K562 (cell line): Measurements from ENCODE around the gene ILDR1. TPM values are rescaled to one million over a fixed set of nuclear protein-coding genes. Genes with fewer than 3 reads are reported as not detected.

Source experiments
- ATAC-seq: fragments of 200-7000 bp; cut with Tn5 transposase; 3 replicates; pipeline ENCODE4 v1.9.1; 2020; ENCODE audit warnings: moderate library complexity
- BruUV-seq: library from RNA; stranded (reverse); fragments of 400-500 nt; replicated peaks from 2 replicates; lab custom pipeline; 2021; lab: Mats Ljungman, UMichigan
- CTCF ChIA-PET: fragments of 300-600 bp; formaldehyde crosslinking; extraction: SDS; loops from one replicate; lab custom pipeline; 2021; ENCODE audit warnings: low intra/inter-chr PET ratio; lab: Yijun Ruan, JAX
- POLR2A ChIA-PET: fragments of 300-600, 350-650 bp; sonication (Branson Sonifier 250); formaldehyde crosslinking; extraction: SDS; loops from one replicate; lab custom pipeline; 2021; ENCODE audit warnings: antibody characterized with exemption, inconsistent platforms; lab: Yijun Ruan, JAX
- DNase-seq, 4 experiments: peaks; one replicate each; pipeline versions ENCODE4 v3.0.0 to v3.0.0-alpha.2; 2011 to 2018; ENCODE audit warnings: low spot score in 3 of 4, mixed read lengths in 3 of 4; ENCODE audit errors: extremely low read depth in 1 of 4
- FAIRE-seq: peaks from 2 replicates; lab custom pipeline; 2011; peaks lifted over from hg19 to GRCh38; lab: Jason Lieb, UNC
- H2AFZ ChIP-seq: 2 replicates; pipeline ENCODE4 v1.6.0; 2011; ENCODE audit warnings: low read depth, low read length, control low read depth, inconsistent platforms
- H3K27ac ChIP-seq: fragments of 200-600 bp; 3 replicates; pipeline ENCODE4 v1.8.0; 2011; ENCODE audit warnings: low read depth, mild to moderate bottlenecking, control low read depth, inconsistent platforms, low read length, moderate library complexity, mixed read lengths; ENCODE audit errors: extremely low read depth
- H3K27me3 ChIP-seq, 2 experiments: fragments of 300-600 bp in 1 of 2; 2 replicates in 1 of 2; 3 replicates in 1 of 2; pipeline versions ENCODE4 v1.6.0 to v1.8.0; 2011; ENCODE audit warnings: inconsistent platforms in 2 of 2, low read length in 2 of 2, mild to moderate bottlenecking in 1 of 2, mixed read lengths in 1 of 2, moderate library complexity in 1 of 2; ENCODE audit not compliant: control insufficient read depth in 2 of 2, insufficient read depth in 2 of 2
- H3K36me3 ChIP-seq: fragments of 300-600 bp; 3 replicates; pipeline ENCODE4 v1.8.0; 2011; ENCODE audit warnings: mild to moderate bottlenecking, low read length, inconsistent platforms; ENCODE audit not compliant: control insufficient read depth, insufficient read depth
- H3K4me1 ChIP-seq, 2 experiments: fragments of 200-600 bp in 1 of 2; replicated peaks in 1 of 2; 2 replicates in 1 of 2; 3 replicates in 1 of 2; pipeline versions ENCODE4 v1.5.1 to v1.8.0; 2011; ENCODE audit warnings: inconsistent platforms in 2 of 2, low read length in 2 of 2, mild to moderate bottlenecking in 1 of 2, mixed read lengths in 1 of 2, moderate library complexity in 1 of 2; ENCODE audit not compliant: control insufficient read depth in 2 of 2, insufficient read depth in 2 of 2
- H3K4me2 ChIP-seq: 2 replicates; pipeline ENCODE4 v1.6.1; 2011; ENCODE audit warnings: low read length, control low read depth, inconsistent platforms, mixed read lengths; ENCODE audit not compliant: insufficient read depth
- H3K4me3 ChIP-seq: fragments of 200-600 bp; sonication (generic), shearing (Covaris generic); 2 replicates; pipeline ENCODE4 v1.5.1; 2016; ENCODE audit warnings: control low read depth, inconsistent platforms
- H3K79me2 ChIP-seq: fragments of 200-600 bp; 3 replicates; pipeline ENCODE4 v1.8.0; 2011; ENCODE audit warnings: low read length, inconsistent platforms; ENCODE audit not compliant: control insufficient read depth, insufficient read depth
- H3K9ac ChIP-seq, 2 experiments: 2 replicates each; pipeline versions ENCODE4 v1.6.0 to v1.6.1; 2011; ENCODE audit warnings: low read depth in 2 of 2, low read length in 2 of 2, control low read depth in 1 of 2, inconsistent platforms in 1 of 2, mild to moderate bottlenecking in 1 of 2, mixed read lengths in 1 of 2; ENCODE audit not compliant: insufficient read depth in 1 of 2
- H3K9me1 ChIP-seq: one replicate; pipeline ENCODE4 v1.6.0; 2011; ENCODE audit warnings: inconsistent platforms, mild to moderate bottlenecking, low read length, moderate library complexity; ENCODE audit not compliant: control insufficient read depth, insufficient read depth
- H3K9me3 ChIP-seq: replicated peaks from 2 replicates; pipeline ENCODE4 v1.5.1; 2011; ENCODE audit warnings: low read depth, low read length, inconsistent platforms; ENCODE audit not compliant: control insufficient read depth, insufficient read depth
- H4K20me1 ChIP-seq: replicated peaks from 2 replicates; pipeline ENCODE4 v1.6.1; 2011; ENCODE audit warnings: low read length, inconsistent platforms, mixed read lengths; ENCODE audit not compliant: control insufficient read depth, insufficient read depth
- DPF2 ChIP-seq: fragments of 450-650 bp; IDR thresholded peaks from 2 replicates; pipeline ENCODE4 v1.6.1; 2016
- FOSL1 ChIP-seq: fragments of 200-800 bp; sonication (Bioruptor generic); conservative IDR thresholded peaks from 2 replicates; pipeline ENCODE4 v1.6.1; 2016; ENCODE audit warnings: missing genetic modification characterization, missing compliant biosample characterization
- HDAC3 ChIP-seq: fragments of 450-650 bp; IDR thresholded peaks from 2 replicates; pipeline ENCODE4 v1.6.1; 2018; ENCODE audit warnings: borderline replicate concordance, mild to moderate bottlenecking, moderate library complexity; ENCODE audit not compliant: partially characterized antibody
- HSF4 ChIP-seq: fragments of 250-450 bp; sonication (Bioruptor Pico); IDR thresholded peaks from 2 replicates; pipeline ENCODE4 v2.1.2; 2022; ENCODE audit warnings: mild to moderate bottlenecking, moderate library complexity, borderline replicate concordance
- NBN ChIP-seq: fragments of 450-650 bp; IDR thresholded peaks from 2 replicates; pipeline ENCODE4 v1.6.1; 2016; ENCODE audit warnings: low read depth, mild to moderate bottlenecking
- SETDB1 ChIP-seq: IDR thresholded peaks from one replicate; pipeline ENCODE4 v1.6.1; 2012; ENCODE audit warnings: low read length, control low read depth, inconsistent platforms
- ZNF316 ChIP-seq: fragments of 450-650 bp; IDR thresholded peaks from 2 replicates; pipeline ENCODE4 v1.6.1; 2016
- ZNF347 ChIP-seq: fragments of 450-650 bp; formaldehyde crosslinking; IDR thresholded peaks from 2 replicates; pipeline ENCODE4 v1.4.0; 2020; ENCODE audit warnings: low read depth, mild to moderate bottlenecking, moderate library complexity
- WGBS: fragments of 100-300 bp; shearing (Covaris generic); methylation state at CpG from one replicate; pipeline ENCODE4 v1.1.6; 2016; ENCODE audit warnings: low coverage, mixed read lengths; ENCODE audit not compliant: insufficient coverage; ENCODE audit errors: missing lambda C conversion rate; 5-methylcytosine and 5-hydroxymethylcytosine counted together
- in situ Hi-C: fragments of 300-500 bp; cut with MboI; formaldehyde crosslinking; loops from 4 replicates; pipeline ENCODE4 v1.15.0; 2018; ENCODE audit warnings: inconsistent platforms, mixed read lengths
- intact Hi-C: fragments of 100-400 bp; cut with micrococcal nuclease; formaldehyde crosslinking; loops from 2 replicates; pipeline ENCODE4 v1.14.2; 2022
- polyA plus RNA-seq, 8 experiments: library from polyadenylated mRNA; depleted of rRNA in 4 of 8; stranded (reverse) in 5 of 8; unstranded in 3 of 8; fragments of >200 nt; fragmentation: Nextera tagmentation in 2 of 8; fragmentation: Illumina TruSeq in 1 of 8; extraction: Ambion mirVana in 2 of 8; extraction: Trizol in 1 of 8; gene quantifications; 2 replicates each; pipeline versions ENCODE4 v1.2.1 to v1.2.3, GENCODE V29; 2011 to 2014; ENCODE audit warnings: inconsistent platforms in 1 of 8, missing spikeins in 1 of 8
- total RNA-seq, 7 experiments: library from RNA; depleted of rRNA in 6 of 7; stranded (reverse); fragments of >200 nt in 6 of 7; fragmentation: Illumina TruSeq in 2 of 7; extraction: Trizol in 2 of 7; gene quantifications; 2 replicates each; pipeline versions ENCODE4 v1.2.1 to v1.2.3, GENCODE V29; 2011 to 2021; ENCODE audit warnings: low replicate concordance in 1 of 7
- TF ChIP-seq, protein P1 (sequence below): fragments of 450-650 bp; formaldehyde crosslinking; IDR thresholded peaks from 2 replicates; pipeline ENCODE4 v1.4.0; 2020; ENCODE audit warnings: mild to moderate bottlenecking
- TF ChIP-seq, protein P2 (sequence below): fragments of 250-450 bp; sonication (Bioruptor Pico); IDR thresholded peaks from 2 replicates; pipeline ENCODE4 v1.4.0; 2020; ENCODE audit warnings: mild to moderate bottlenecking, moderate library complexity
- TF ChIP-seq, protein P3 (sequence below), 3 experiments: fragments of 200-800 bp in 1 of 3; sonication (Bioruptor generic) in 1 of 3; sonication (generic) in 1 of 3; formaldehyde crosslinking in 1 of 3; IDR thresholded peaks; 2 replicates each; pipeline versions ENCODE4 v1.6.1 to v1.8.0; 2016 to 2022; ENCODE audit warnings: mild to moderate bottlenecking in 2 of 3, missing compliant biosample characterization in 2 of 3, missing genetic modification characterization in 2 of 3, missing genetic modification reagents in 1 of 3
- TF ChIP-seq, protein P4 (sequence below): IDR thresholded peaks from 3 replicates; pipeline ENCODE4 v1.6.1; 2011; ENCODE audit warnings: borderline replicate concordance, mild to moderate bottlenecking; ENCODE audit not compliant: insufficient read length, insufficient read depth
- TF ChIP-seq, protein P5 (sequence below): sonication (generic); formaldehyde crosslinking; IDR thresholded peaks from 2 replicates; pipeline ENCODE4 v1.8.1; 2022; ENCODE audit warnings: missing genetic modification reagents

ILDR1 gene
- total and polyA plus RNA-seq, 9 of the 15 experiments (the other 6 are each of a cell fraction or from before 2014, with no cell fraction given): 0.04 TPM; not detected in 8

DNA sequence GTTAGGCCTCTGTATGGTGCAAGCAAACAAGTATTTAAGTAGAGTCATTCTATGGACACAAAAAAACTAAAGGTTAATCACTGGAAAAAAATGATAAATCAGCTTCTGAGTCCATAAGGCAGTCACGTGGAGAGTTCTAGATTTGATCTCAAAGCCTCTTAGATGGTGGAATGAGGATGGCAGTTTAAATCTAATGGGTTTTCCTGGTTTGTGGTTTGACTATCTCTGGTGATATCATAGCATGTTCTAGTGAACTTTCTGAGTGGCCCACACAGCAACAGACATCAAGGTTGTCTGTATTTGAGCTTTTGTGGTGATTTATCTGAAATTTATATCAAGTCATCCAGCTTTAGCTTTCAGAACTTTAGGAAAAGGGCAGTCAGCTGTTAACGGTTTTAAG, 52.4 kb downstream of the ILDR1 start:
- intact Hi-C loops: no loop called here
- in situ Hi-C loops: no loop called here
- ATAC-seq (no peak), FAIRE-seq (no peak), DNase-seq (no peak)
- H3K9me3 ChIP-seq: no peaks in the 10 kb centered on the region
- no peak overlapping the region for H3K4me3 ChIP-seq
- CTCF ChIA-PET: no interaction called here
- POLR2A ChIA-PET: interaction anchor here (0.5 kb wide), 1 partner anchor 740 kb away, joined by 3 read pairs; no protein-coding TSS in a partner anchor
- no peaks in the 10 kb centered on the region for H3K4me1 ChIP-seq
- WGBS: 5% methylated on average over 2 of the region's 2 CpGs
- no peak overlapping the region for H3K9ac ChIP-seq
- H3K36me3 ChIP-seq: no peaks in the 10 kb centered on the region
- no peak overlapping the region for H2AFZ ChIP-seq
- no TSS peak for BruUV-seq
- H4K20me1 ChIP-seq: no peaks in the 10 kb centered on the region
- no peaks in the 10 kb centered on the region for H3K79me2 ChIP-seq
- H3K27ac ChIP-seq: no peak overlapping the region
- H3K9me1 ChIP-seq: no peaks in the 10 kb centered on the region
- H3K27me3 ChIP-seq: no peaks in the 10 kb centered on the region
- H3K4me2 ChIP-seq: no peak overlapping the region
- TF ChIP-seq HDAC3 (no peak), NBN (no peak), ZNF316 (no peak), ZNF347 (no peak), FOSL1 (tag) (no peak), SETDB1 (no peak), DPF2 (no peak), HSF4 (no peak)
- TF ChIP-seq, protein P1, sequence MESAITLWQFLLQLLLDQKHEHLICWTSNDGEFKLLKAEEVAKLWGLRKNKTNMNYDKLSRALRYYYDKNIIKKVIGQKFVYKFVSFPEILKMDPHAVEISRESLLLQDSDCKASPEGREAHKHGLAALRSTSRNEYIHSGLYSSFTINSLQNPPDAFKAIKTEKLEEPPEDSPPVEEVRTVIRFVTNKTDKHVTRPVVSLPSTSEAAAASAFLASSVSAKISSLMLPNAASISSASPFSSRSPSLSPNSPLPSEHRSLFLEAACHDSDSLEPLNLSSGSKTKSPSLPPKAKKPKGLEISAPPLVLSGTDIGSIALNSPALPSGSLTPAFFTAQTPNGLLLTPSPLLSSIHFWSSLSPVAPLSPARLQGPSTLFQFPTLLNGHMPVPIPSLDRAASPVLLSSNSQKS (CRISPR knock-in tag): no peak
- TF ChIP-seq, protein P2, sequence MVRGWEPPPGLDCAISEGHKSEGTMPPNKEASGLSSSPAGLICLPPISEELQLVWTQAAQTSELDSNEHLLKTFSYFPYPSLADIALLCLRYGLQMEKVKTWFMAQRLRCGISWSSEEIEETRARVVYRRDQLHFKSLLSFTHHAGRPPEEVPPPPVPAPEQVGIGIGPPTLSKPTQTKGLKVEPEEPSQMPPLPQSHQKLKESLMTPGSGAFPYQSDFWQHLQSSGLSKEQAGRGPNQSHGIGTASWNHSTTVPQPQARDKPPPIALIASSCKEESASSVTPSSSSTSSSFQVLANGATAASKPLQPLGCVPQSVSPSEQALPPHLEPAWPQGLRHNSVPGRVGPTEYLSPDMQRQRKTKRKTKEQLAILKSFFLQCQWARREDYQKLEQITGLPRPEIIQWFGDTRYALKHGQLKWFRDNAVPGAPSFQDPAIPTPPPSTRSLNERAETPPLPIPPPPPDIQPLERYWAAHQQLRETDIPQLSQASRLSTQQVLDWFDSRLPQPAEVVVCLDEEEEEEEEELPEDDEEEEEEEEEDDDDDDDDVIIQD (CRISPR knock-in tag): no peak
- TF ChIP-seq, protein P3, sequence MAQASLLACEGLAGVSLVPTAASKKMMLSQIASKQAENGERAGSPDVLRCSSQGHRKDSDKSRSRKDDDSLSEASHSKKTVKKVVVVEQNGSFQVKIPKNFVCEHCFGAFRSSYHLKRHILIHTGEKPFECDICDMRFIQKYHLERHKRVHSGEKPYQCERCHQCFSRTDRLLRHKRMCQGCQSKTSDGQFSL (CRISPR knock-in tag; IDR thresholded peaks at IDR 0.05): no peak
- TF ChIP-seq, protein P3 (tag; IDR thresholded peaks at IDR 0.05): no peak
- TF ChIP-seq, protein P4, sequence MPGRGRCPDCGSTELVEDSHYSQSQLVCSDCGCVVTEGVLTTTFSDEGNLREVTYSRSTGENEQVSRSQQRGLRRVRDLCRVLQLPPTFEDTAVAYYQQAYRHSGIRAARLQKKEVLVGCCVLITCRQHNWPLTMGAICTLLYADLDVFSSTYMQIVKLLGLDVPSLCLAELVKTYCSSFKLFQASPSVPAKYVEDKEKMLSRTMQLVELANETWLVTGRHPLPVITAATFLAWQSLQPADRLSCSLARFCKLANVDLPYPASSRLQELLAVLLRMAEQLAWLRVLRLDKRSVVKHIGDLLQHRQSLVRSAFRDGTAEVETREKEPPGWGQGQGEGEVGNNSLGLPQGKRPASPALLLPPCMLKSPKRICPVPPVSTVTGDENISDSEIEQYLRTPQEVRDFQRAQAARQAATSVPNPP: no peak
- TF ChIP-seq, protein P5, sequence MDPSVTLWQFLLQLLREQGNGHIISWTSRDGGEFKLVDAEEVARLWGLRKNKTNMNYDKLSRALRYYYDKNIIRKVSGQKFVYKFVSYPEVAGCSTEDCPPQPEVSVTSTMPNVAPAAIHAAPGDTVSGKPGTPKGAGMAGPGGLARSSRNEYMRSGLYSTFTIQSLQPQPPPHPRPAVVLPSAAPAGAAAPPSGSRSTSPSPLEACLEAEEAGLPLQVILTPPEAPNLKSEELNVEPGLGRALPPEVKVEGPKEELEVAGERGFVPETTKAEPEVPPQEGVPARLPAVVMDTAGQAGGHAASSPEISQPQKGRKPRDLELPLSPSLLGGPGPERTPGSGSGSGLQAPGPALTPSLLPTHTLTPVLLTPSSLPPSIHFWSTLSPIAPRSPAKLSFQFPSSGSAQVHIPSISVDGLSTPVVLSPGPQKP (CRISPR knock-in tag): no peak
